Heart left ventricle (tissue), 13 donors: Measurements from ENCODE around the gene BFSP2.

Experiments used
- CTCF ChIP-seq, 12 donors: fragments of 200-600 bp; sonication (generic) in 4 of 12; IDR thresholded peaks; one replicate each; pipeline versions ENCODE4 v1.5.0 to v1.8.0; 2018 to 2022; ENCODE audit warnings: antibody characterized with exemption in 12 of 12, mild to moderate bottlenecking in 5 of 12
- POLR2A ChIP-seq, 2 donors: fragments of 450-650 bp; IDR thresholded peaks; one replicate each; pipeline ENCODE4 v1.6.1; 2017; ENCODE audit warnings: antibody characterized with exemption in 2 of 2, mild to moderate bottlenecking in 2 of 2, moderate library complexity in 2 of 2
- donor health status: ischemic (EF 13 %, LVEDD 7.1; RV severe dilation, severe dysfunction).
- donor health status: DM: no; HTN: yes; CAD: no.
- donor health status: DM: no; HTN: no; CAD: no.
- donor health status: ischemic (EF 25% LVEDD 6.9; RV normal size, moderate dysfunction).
- donor health status: ischemic (EF 25% LVEDD 5.7; RV mildly dilated, moderate dysfunction).
- donor health status: ischemic (EF 35%, LVEDD 5.7; RV mildly dilated, moderate dysfunction).
- donor health status: nonischemic (EF 11% LVEDD 7.7; RV severe dilation, severe dysfunction).
- donor health status: DM: yes; HTN: yes; CAD: no.
- donor health status: PGD.
- donor health status: ischemic (EF 29% LVEDD 5.4; RV normal size, mild dysfunction).
- donor health status: nonischemic (EF 23%, LVEDD 6.1; RV moderate dilation, normal function).

- TF ChIP-seq POLR2A (IDR thresholded peaks at IDR 0.05), result no peak
- no peak for TF ChIP-seq CTCF (IDR thresholded peaks at IDR 0.05)
These were observed 40.8 kb downstream of the BFSP2 start for GRCh38 chr3:133440652-133441051.
